Stimulated activated CD4-positive, alpha-beta T cell treated with anti-CD3 and anti-CD28 coated beads, Interleukin-12 subunit alpha, Interleukin-12 subunit beta, amount 100 ng/mL, for 48 hours (primary cell): Measurements from ENCODE around the gene FBXL16.
"Not testable (repeated sequence)": the region's sequence is repeated elsewhere in the genome, so short reads cannot be mapped to it uniquely, and the experiment has no call there.

ENCODE experiments used
- DNase-seq, 3 donors: peaks; one replicate each; pipeline ENCODE4 v3.0.0-alpha.2; 2020; ENCODE audit warnings: low read depth in 2 of 3, low spot score in 1 of 3

Gene FBXL16

GRCh38 chr16:693766-694165 lies 11.8 kb downstream of the FBXL16 start:
- no peak for DNase-seq

- no peak for DNase-seq
Measured at GRCh38 chr16:693364-693763, 12.2 kb downstream of the FBXL16 start.

- DNase-seq, result no peak
Measured at GRCh38 chr16:692356-693108, 13.1 kb downstream of the FBXL16 start.

GRCh38 chr16:691242-691641 lies 14.4 kb downstream of the FBXL16 start:
- DNase-seq, result not testable (repeated sequence)

GRCh38 chr16:689175-689897 lies 16.3 kb downstream of the FBXL16 start:
- no peak for DNase-seq

- DNase-seq, result no peak
Measured at GRCh38 chr16:687499-687898, 18.1 kb downstream of the FBXL16 start.

- no peak for DNase-seq
Measured at GRCh38 chr16:686459-687260, 18.9 kb downstream of the FBXL16 start.

GRCh38 chr16:685967-686366 lies 19.6 kb downstream of the FBXL16 start:
- no peak for DNase-seq

GRCh38 chr16:684961-685696 lies 20.5 kb downstream of the FBXL16 start:
- DNase-seq, result no peak

GRCh38 chr16:684071-684794 lies 21.4 kb downstream of the FBXL16 start, which contains the start of gene JMJD8:
TSS of gene JMJD8 (minus strand) at chr16:684334. CDS start at chr16:684319, 15 bp downstream.
- peak; percentile 93 to 98 (median 93) for DNase-seq

GRCh38 chr16:683396-684070 lies 22.1 kb downstream of the FBXL16 start:
- DNase-seq, result no peak

- DNase-seq, result no peak
Measured at GRCh38 chr16:682493-683395, 22.9 kb downstream of the FBXL16 start.

GRCh38 chr16:681746-682427 lies 23.7 kb downstream of the FBXL16 start:
- DNase-seq, result no peak

GRCh38 chr16:680967-681745 lies 24.4 kb downstream of the FBXL16 start:
- no peak for DNase-seq

- no peak for DNase-seq
Measured at GRCh38 chr16:680625-680945, 25.0 kb downstream of the FBXL16 start.

GRCh38 chr16:679814-680624 lies 25.6 kb downstream of the FBXL16 start, which contains the start of gene STUB1:
TSS of gene STUB1 (plus strand) at chr16:680410. CDS start at chr16:680526, 116 bp downstream.
- DNase-seq, result peak; percentile 86 to 88 (median 87)
